Measurements from ENCODE around the gene C2orf68.

- TF ChIP-seq CTCF (conservative IDR thresholded peaks at IDR 0.05; ENCODE audit: low read length) (no peak), EZH2phosphoT487 (IDR thresholded peaks at IDR 0.05; ENCODE audit: borderline replicate concordance, low read depth, low read length) (no peak)
Measured at GRCh38 chr2:85631316-85631715, 19.4 kb upstream of the C2orf68 start.
